DMS114 treated with DMSO at 0.1 percent for 48 hours (cell line): Measurements from ENCODE around the gene ARGLU1.

Source experiments
- DNase-seq: peaks from one replicate; lab custom pipeline; 2025; ENCODE audit not compliant: unreplicated experiment; lab: John Stamatoyannopoulos, UW

ARGLU1 gene

DNA sequence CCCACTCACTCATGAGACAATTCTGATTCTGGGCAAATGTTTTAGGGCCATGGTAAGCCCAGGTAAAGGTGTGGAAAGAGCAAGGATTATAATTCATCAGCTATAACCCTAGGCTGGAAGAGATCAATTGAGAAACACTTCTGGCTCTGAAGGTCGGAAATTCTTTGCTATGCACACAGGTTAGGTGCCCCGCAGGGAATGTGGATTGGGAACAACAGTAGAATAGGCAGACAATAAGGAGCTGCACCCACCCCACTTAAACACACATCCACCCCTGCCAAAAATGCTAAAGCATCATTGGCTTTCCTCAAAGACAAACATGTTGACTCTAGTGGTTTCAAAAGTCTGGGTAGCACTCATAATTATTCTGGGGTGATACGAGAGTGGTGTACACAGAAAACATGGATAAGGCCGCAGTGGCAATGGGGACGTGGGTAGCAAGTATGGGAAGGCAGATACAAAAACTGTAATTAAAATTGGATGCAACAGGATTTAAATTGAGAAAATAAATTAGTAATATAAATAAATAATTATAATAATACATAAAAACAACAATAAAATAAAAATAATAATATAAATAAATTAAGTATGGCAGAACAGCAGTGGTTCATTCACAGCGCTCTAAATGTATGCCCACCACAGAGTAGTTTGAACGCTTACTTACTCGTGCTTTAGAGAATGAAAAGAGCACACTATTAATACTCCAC is 41.0 kb downstream of the ARGLU1 start:
- no peak for DNase-seq

DNA sequence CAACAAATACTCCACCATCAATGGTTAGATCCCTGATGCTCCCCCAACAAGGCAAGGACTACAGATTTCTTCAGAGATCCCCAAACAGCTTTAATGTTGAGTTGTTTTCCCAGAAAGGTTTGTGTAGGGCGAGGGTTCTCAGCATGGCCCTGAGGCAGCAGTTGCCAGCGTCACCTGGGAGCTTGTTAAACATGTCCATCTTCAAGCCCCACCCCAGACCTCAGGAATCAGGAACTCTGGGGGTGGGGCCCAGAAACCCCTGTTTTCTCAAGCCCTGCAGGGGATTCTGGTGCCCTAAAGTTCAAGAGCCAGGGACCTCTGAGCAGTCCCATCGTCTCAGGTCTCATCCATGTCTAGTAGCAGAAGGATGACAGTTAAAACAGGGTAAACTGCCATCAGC is 42.1 kb downstream of the ARGLU1 start:
- no peak for DNase-seq

GRCh38 chr13:106524108-106524507 is 43.8 kb downstream of the ARGLU1 start:
- DNase-seq: no peak

DNA sequence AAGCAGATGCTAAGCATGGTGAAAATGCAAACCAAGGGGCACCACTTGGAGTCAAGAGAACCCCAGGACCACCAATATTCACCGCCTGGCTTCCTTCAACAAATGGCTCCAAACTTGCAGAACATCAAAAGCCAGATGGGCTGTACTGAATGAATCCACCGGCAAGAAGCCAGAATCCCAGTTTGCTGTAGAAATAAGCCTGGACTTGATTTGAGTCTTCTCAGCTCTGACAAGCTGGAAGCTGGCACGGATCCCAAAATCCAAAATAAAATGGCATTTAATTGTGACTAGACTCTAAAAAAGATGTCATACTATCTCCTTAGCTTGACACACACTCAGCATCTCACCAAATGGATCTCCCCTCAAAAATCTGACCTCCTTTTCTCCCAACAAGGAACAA is 44.4 kb downstream of the ARGLU1 start:
- no peak for DNase-seq

DNA sequence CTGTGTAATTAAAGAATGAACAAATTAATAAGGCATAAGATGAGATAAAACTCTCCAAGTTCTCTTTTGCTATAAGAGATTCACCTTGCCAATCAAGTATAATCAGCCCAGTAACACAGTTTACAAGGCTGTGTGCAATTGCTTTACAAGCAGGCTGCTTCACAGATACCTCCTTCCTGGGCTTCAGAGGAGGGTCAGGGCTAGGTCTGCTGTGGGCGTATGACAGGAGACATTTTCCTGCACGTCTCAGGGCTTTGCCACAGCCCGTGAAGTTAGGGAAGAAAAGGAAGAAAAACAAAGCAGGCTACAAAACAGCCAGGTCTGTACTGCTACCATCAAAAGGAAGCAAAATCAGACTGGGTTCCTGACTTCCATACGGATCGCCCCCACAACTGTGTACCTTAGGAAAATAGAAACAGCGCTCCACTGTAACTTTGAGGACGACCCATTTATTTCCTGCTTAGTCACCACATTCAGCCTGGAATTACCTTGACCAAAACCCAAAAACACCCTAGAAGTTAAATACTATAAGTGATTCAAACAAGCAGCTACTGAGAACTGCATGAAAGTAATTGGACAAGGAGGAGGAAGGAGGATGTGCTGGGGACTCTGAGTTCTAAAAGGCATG is 44.9 kb downstream of the ARGLU1 start:
- DNase-seq: no peak

DNA sequence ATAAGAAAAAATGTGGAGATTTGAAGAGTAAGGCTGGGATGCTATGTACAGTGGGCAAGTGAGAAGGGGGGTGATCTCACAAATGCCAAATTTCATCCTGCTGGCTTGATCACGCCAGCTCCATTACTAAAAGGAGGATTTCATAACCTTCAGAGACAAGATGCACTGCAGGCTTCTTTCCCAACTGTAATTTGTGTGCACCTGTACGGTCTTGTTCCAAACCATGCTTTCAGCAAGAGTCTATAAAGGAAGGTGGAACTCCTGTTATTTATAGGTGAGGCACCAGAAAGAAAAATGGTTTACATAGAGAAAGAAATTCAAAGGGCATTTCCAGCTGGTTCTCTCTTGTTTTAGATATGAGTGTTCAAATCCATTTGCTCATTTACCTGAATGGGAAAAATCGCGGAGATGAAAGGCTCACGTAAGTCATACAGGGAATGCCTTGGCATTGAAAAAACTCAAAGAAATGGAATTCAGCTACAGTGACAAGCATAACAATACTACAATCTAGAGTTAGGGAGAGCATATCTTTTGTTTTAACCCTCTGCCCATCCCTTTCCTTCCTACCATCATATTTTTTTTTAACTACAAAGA is 45.7 kb downstream of the ARGLU1 start:
- no peak for DNase-seq

DNA sequence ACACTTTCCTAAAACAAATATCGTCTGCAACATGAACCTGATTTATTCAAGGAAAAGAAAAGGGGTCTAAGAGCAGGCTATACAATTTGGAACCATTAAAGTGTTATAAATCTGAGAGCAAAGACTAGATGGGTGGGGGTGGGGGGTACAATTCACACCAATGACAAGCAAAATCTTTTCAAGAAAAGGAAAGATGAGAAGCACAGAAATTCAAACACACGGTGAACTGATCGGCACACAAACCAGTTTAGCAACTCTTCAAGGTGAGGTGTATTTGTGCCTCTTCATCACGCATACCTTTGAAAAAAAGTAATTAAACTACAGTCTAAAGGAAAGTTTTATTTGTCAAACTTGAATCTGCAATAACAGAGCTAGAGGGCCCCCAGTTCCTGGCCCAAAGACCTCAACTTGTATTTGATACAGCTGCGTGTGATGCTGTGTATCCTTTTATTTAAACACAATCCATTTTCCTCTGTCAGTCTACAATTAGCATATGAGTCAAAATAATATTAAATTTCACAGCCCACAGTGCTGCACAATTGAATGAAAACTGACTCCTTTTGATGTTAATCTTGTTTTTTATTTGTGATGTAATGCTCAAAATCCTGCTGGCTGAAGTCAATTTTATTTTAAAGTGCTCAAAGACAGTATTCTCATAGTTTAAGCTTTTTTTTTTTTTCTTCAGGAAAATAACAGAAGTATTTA is 46.7 kb downstream of the ARGLU1 start:
- no peak for DNase-seq

GRCh38 chr13:106520251-106521054 is 47.5 kb downstream of the ARGLU1 start:
- DNase-seq: no peak

GRCh38 chr13:106518512-106518911 is 49.4 kb downstream of the ARGLU1 start:
- no peak for DNase-seq

DNA sequence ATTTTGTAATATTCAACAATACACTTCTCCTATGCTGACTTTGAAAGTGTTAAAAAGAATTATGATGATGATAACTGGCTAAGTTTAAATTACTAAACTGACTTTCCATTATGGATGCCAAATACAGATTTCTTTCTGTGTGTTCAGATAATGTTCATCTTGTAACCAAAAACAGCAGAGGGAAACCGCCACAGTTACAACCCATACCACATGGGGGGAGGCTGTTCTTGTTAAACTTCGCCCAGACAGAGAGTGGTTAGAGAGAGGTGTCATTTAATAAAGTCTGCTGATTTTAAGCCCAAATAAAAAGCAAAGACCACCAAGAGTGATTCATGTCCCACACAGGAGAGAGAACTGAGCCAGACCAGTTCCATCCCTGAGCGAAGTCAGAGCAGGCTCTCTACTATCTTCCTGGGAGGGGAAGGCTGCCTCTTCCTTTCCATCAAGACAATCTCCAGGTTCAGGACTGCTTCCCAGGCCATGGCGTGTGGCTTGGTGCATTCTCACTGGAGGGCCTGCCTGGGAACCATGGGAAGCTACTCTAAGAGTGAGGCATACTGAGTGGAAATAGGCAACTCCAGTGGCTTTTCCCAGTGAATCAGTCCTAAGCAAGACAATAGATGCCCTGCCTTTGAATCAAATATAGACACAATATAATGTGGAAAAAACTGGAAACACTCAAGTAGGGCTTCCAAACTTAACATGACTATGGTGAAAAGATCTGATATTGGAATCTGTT is 50.7 kb downstream of the ARGLU1 start:
- no peak for DNase-seq

DNA sequence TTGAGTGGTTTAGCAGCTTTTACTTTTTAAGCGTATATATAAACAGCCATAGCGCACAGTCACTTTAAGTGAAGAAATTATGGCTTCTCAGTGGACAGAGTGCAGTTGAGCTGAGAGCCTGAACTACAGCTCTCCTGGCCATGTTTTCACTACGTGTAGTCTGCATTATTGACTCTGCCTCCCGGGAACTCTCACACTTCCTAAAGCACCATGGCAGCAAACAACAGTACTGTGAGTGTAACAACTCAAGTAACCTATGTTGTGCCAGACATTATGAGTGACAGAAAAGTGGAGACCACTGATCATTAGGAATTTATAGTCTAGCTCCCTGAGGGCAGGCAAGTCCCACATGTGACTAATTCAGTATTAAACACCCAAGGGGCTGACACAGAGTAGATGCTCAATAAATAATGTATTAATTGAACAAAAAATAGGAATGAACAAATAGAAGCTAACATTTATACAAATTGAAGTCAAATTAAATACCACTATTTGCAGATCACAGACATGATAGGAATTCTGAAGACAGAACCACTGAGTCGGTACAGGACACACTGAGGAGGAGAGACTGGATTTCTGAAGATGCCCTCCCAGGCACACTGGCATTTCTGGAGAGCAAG is 52.2 kb downstream of the ARGLU1 start:
- DNase-seq: no peak

DNA sequence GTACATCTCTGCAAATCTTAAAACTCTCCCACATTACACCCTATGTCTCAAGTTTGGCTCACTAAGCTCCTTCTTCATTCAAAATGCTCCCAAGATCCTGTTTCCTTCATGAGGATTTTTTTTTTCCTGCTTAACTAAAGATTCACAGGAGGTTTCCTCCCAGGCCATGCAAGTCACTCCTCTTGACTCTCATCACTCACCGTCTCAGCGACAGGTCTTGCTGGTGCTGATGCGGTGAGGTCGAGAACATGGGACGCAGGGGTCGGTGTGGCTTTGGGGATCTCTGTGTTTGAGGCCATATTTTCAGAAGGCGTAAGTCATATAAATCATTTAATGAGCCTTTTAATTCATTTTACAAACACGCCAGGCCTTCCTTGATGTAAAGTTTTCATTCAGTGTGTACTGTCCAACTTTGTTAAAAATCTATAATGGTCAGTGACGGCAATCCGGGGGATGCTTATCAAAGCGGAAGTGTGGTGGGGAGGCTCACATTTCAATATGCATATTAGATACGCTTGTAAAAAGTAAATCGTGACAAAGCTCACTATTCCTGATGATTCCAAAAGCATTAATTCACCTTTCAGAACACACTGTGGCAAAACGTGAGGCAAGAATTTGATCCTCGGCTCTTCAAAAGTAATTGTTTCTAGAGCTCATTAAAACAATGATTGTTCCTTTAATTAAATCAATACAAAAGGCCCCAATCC is 52.9 kb downstream of the ARGLU1 start:
- DNase-seq: no peak

DNA sequence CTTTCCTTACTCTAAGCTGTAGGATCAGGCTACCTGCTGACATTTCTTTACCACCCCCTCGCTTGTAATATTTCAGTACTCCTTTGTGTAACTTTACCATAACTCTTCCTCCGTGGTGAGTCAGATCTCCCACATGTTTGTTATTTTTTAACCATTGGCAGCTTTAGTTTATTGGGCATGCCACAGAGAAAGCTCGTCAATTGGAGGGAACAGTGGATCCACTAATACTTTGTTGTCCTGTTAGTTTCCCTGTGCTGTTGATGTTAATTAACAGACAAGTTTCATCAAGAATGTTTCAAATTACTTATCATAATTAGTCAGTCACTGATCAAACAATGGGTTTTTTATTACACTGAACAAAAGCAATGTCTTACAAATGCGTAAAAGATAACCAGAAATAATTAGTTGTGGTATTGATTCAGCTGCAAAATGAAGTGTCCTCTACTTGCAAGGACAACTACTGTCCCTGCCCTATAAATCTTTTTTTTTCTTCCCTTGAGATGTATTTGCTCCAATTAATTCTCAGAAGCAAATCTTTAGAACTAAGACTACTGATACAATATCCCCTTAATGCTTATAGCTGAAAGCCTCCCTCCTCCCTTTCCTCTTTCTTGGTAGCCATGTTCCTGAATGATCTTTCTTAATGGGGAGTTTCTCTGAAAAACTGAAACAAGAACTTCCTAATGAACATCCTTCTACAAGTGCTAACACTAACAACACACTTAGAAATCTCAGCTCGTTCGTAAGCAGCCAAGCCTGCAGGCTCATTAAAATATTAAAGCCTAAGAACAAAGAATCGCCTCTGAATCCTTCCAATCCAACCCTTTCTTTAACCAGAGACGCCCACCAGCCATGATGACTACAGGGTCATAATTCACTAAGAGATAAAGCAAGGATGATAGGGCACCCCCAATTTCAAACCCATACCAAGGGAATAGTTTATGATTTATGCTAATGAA is 54.6 kb downstream of the ARGLU1 start:
- DNase-seq: no peak

DNA sequence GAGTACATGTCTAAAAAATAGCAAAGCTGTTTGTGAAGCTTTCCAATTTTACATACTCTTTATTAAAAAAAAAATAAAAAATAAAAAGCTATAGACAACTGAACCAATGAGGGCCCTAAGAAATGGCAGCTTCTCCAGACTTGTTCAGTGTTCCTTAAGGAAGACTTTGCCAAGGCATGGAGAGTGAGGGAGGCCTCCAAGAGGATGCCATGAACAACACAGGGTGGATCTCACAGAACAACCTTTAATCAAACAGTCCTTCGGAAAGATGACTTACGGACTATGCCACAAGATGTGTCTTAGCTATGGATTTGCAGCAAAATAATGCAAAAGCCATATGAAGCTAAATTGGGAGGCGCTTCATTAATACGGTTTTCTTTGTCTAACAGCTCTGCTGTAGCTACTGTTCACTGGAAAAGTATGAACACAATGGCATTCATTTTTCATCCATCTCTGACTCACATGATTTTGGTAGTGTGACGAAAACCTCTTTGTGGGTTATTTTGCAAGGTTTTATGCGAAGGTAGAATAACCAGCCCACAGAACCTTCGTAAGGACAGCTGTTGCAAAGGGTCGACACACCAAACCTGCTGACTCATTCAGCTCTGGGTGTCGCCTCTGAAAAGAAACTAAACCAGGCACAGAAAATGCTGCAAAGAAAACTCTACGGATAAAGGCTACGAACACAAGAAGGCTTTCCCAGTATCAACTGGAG is 60.2 kb downstream of the ARGLU1 start:
- no peak for DNase-seq

DNA sequence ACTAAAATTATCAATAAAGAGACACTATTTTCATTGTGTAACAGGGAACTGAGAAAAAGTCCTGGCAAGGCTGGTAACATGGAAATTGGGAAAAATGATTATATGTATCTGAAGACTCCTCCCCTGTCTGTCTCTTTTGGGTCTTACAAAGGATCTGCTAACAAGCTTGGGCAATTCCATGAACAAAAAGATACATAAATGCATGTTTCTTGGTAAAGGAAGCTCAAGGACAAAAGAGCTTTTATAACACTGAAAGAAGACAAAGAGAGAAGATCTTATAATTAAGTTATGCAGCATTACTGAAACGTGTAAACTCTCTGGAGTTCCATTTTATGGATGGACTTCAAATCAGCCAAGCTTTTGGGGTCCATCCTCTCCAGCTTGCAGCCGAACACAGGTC is 61.7 kb downstream of the ARGLU1 start:
- DNase-seq: no peak

DNA sequence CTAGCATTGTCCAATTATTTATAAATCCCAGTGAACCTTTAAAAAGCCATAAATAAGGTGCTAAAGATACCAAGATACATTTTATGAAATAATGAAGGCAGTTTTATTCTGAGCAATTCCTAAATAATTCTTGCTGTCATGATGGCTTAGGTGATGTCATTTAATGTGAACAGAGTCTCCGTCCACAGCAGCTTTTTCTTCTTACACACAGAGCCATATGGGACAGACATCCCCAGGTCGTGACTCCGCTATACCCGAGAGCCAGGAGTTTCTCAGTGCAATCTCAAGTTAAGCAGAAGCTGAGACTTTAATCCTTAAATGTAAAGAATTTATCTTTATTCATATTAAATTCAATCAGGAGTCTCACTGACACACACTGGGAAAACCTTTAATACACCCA is 62.2 kb downstream of the ARGLU1 start:
- DNase-seq: no peak

DNA sequence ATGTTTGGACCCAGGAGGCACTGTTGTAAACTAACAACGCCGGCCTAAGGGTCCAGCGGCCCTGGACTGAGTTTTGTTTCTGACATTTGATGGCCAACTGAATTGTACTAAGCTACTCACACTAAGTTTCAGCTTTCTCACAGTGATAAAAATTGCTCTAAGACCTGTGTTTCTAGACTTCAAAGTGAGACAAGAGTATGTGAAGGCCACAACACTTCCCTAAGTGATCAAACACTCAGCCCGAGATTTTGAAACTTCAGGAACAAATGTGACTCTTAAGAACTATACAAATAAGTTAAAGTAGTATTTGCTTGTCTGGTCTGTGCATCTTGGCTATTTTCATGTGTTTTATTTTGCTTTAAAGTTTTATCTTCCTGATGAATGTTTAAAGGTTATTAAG is 62.6 kb downstream of the ARGLU1 start:
- no peak for DNase-seq
